CD4-positive, CD25-positive, alpha-beta regulatory T cell (primary cell): Measurements from ENCODE around the gene CHI3L1. TPM values are rescaled to one million over a fixed set of nuclear protein-coding genes. Genes with fewer than 3 reads are reported as not detected.

ENCODE experiments used
- ATAC-seq, 2 donors: fragments of 150-1000 bp; cut with Tn5 transposase; one replicate each; pipeline ENCODE4 v1.10.0; 2021; ENCODE audit warnings: low read depth in 2 of 2, moderate number of reproducible peaks in 2 of 2, moderate library complexity in 1 of 2
- DNase-seq, 3 donors: peaks; one replicate each; pipeline versions ENCODE4 v3.0.0 to v3.0.0-alpha.2; 2012 to 2022; ENCODE audit warnings: mixed read lengths in 1 of 3
- H3K27ac ChIP-seq: one replicate; pipeline ENCODE4 v1.7.0; 2013; ENCODE audit warnings: mild to moderate bottlenecking, low read length; ENCODE audit not compliant: insufficient read depth, poor library complexity, severe bottlenecking
- H3K27me3 ChIP-seq: one replicate; pipeline ENCODE4 v1.7.0; 2013; ENCODE audit warnings: low read length; ENCODE audit not compliant: control insufficient read depth, insufficient read depth
- H3K36me3 ChIP-seq: one replicate; pipeline ENCODE4 v1.7.0; 2013; ENCODE audit warnings: mild to moderate bottlenecking, low read length, moderate library complexity; ENCODE audit not compliant: control insufficient read depth, insufficient read depth
- H3K4me1 ChIP-seq: 2 replicates; pipeline ENCODE4 v1.7.0; 2013; ENCODE audit warnings: mild to moderate bottlenecking, low read length; ENCODE audit not compliant: insufficient read depth, control insufficient read depth, poor library complexity, severe bottlenecking
- H3K4me3 ChIP-seq: one replicate; pipeline ENCODE4 v1.7.0; 2013; ENCODE audit warnings: low read depth, mild to moderate bottlenecking, low read length, moderate library complexity
- H3K9me3 ChIP-seq, 2 experiments: 1 replicate in 1 of 2; 2 replicates in 1 of 2; pipeline ENCODE4 v1.7.0; 2013; ENCODE audit warnings: low read length in 2 of 2, mild to moderate bottlenecking in 1 of 2, moderate library complexity in 1 of 2; ENCODE audit not compliant: control insufficient read depth in 2 of 2
- H3K27ac Mint-ChIP-seq, 3 donors: one replicate each; pipeline ENCODE4 v1.8.0; 2020 to 2022; ENCODE audit warnings: mild to moderate bottlenecking in 3 of 3, mixed read lengths in 3 of 3, moderate library complexity in 2 of 3
- H3K27me3 Mint-ChIP-seq: one replicate; pipeline ENCODE4 v1.8.0; 2022; ENCODE audit warnings: mild to moderate bottlenecking, mixed read lengths
- H3K36me3 Mint-ChIP-seq: one replicate; pipeline ENCODE4 v1.8.0; 2020; ENCODE audit warnings: mixed read lengths
- H3K4me1 Mint-ChIP-seq, 4 donors: one replicate each; pipeline ENCODE4 v1.8.0; 2020 to 2022; ENCODE audit warnings: mixed read lengths in 4 of 4, mild to moderate bottlenecking in 1 of 4
- H3K4me3 Mint-ChIP-seq, 4 donors: one replicate each; pipeline ENCODE4 v1.8.0; 2020 to 2022; ENCODE audit warnings: mild to moderate bottlenecking in 4 of 4, mixed read lengths in 4 of 4, moderate library complexity in 3 of 4
- H3K9me3 Mint-ChIP-seq, 7 donors: one replicate each; pipeline ENCODE4 v1.8.0; 2020 to 2022; ENCODE audit warnings: mixed read lengths in 7 of 7, mild to moderate bottlenecking in 3 of 7, moderate library complexity in 2 of 7
- polyA plus RNA-seq, 4 donors: library from polyadenylated mRNA; unstranded; fragments of 300-500 nt; fragmentation: Illumina TruSeq; gene quantifications; one replicate each; pipeline ENCODE4 v1.2.3, GENCODE V29; 2021
- total RNA-seq: library from RNA; stranded (reverse); gene quantifications from one replicate; pipeline ENCODE4 v1.2.3, GENCODE V29; 2022

The CHI3L1 gene
- total and polyA plus RNA-seq, 5 donors from 2014 or later, result not detected

GRCh38 chr1:203201516-203202205 lies 15.2 kb upstream of the CHI3L1 start:
- H3K4me3 ChIP-seq, result no peak overlapping the region
- Mint-ChIP-seq H3K27ac (no peak overlapping the region), H3K9me3 (peaks cover 0 to 2% (median 0%) of the 10 kb centered on the region in 7 donors), H3K36me3 (no peaks in the 10 kb centered on the region), H3K27me3 (peaks cover 19% of the 10 kb centered on the region), H3K4me3 (no peak overlapping the region), H3K4me1 (no peaks in the 10 kb centered on the region)
- no peaks in the 10 kb centered on the region for H3K36me3 ChIP-seq
- H3K9me3 ChIP-seq, result no peaks in the 10 kb centered on the region
- no peak overlapping the region for H3K27ac ChIP-seq
- ATAC-seq (no peak), DNase-seq (no peak)
- no peaks in the 10 kb centered on the region for H3K4me1 ChIP-seq
- H3K27me3 ChIP-seq, result peaks cover 6% of the 10 kb centered on the region

GRCh38 chr1:203200916-203201315 lies 14.4 kb upstream of the CHI3L1 start:
- H3K9me3 ChIP-seq, result no peaks in the 10 kb centered on the region
- peaks cover 0 to 2% (median 0%) of the 10 kb centered on the region in 7 donors for H3K9me3 Mint-ChIP-seq
- H3K4me3 ChIP-seq, result no peak overlapping the region
- H3K4me1 ChIP-seq, result no peaks in the 10 kb centered on the region
- no peaks in the 10 kb centered on the region for H3K4me1 Mint-ChIP-seq
- H3K27me3 Mint-ChIP-seq, result peaks cover 19% of the 10 kb centered on the region
- DNase-seq, result no peak
- peaks cover 6% of the 10 kb centered on the region for H3K27me3 ChIP-seq
- H3K36me3 Mint-ChIP-seq, result no peaks in the 10 kb centered on the region
- H3K36me3 ChIP-seq, result no peaks in the 10 kb centered on the region
- H3K4me3 Mint-ChIP-seq, result no peak overlapping the region
- no peak for ATAC-seq
- no peak overlapping the region for H3K27ac ChIP-seq
- no peak overlapping the region for H3K27ac Mint-ChIP-seq

- ATAC-seq (no peak), DNase-seq (no peak)
- Histone ChIP-seq H3K4me1 (no peaks in the 10 kb centered on the region), H3K27ac (no peak overlapping the region), H3K4me3 (no peak overlapping the region), H3K27me3 (peaks cover 7% of the 10 kb centered on the region), H3K9me3 (no peaks in the 10 kb centered on the region), H3K36me3 (no peaks in the 10 kb centered on the region)
- H3K27me3 Mint-ChIP-seq, result peaks cover 19% of the 10 kb centered on the region
- no peak overlapping the region for H3K27ac Mint-ChIP-seq
- H3K4me1 Mint-ChIP-seq, result no peaks in the 10 kb centered on the region
- H3K36me3 Mint-ChIP-seq, result no peaks in the 10 kb centered on the region
- H3K9me3 Mint-ChIP-seq, result peaks cover 0 to 2% (median 0%) of the 10 kb centered on the region in 7 donors
- H3K4me3 Mint-ChIP-seq, result no peak overlapping the region
These were observed 13.5 kb upstream of the CHI3L1 start for GRCh38 chr1:203199816-203200571.

- Histone ChIP-seq H3K4me1 (no peaks in the 10 kb centered on the region), H3K9me3 (no peaks in the 10 kb centered on the region), H3K4me3 (no peak overlapping the region), H3K36me3 (no peaks in the 10 kb centered on the region), H3K27ac (no peak overlapping the region), H3K27me3 (peaks cover 7% of the 10 kb centered on the region)
- no peaks in the 10 kb centered on the region for H3K36me3 Mint-ChIP-seq
- ATAC-seq, result no peak
- H3K4me3 Mint-ChIP-seq, result no peak overlapping the region
- no peak overlapping the region for H3K27ac Mint-ChIP-seq
- H3K27me3 Mint-ChIP-seq, result peaks cover 19% of the 10 kb centered on the region
- H3K4me1 Mint-ChIP-seq, result no peaks in the 10 kb centered on the region
- H3K9me3 Mint-ChIP-seq, result peaks cover 0 to 2% (median 0%) of the 10 kb centered on the region in 7 donors
- no peak for DNase-seq
These were observed 12.9 kb upstream of the CHI3L1 start for GRCh38 chr1:203199481-203199815.

- Histone ChIP-seq H3K27me3 (peaks cover 7% of the 10 kb centered on the region), H3K9me3 (no peaks in the 10 kb centered on the region), H3K4me1 (no peaks in the 10 kb centered on the region), H3K4me3 (no peak overlapping the region), H3K27ac (no peak overlapping the region), H3K36me3 (no peaks in the 10 kb centered on the region)
- H3K9me3 Mint-ChIP-seq, result peaks cover 0 to 2% (median 0%) of the 10 kb centered on the region in 7 donors
- no peaks in the 10 kb centered on the region for H3K4me1 Mint-ChIP-seq
- no peaks in the 10 kb centered on the region for H3K36me3 Mint-ChIP-seq
- H3K27me3 Mint-ChIP-seq, result peaks cover 22% of the 10 kb centered on the region
- DNase-seq, result no peak
- no peak for ATAC-seq
- no peak overlapping the region for H3K4me3 Mint-ChIP-seq
- H3K27ac Mint-ChIP-seq, result no peak overlapping the region
These were observed 12.5 kb upstream of the CHI3L1 start for GRCh38 chr1:203199002-203199401.

GRCh38 chr1:203197625-203198024 lies 11.1 kb upstream of the CHI3L1 start:
- Mint-ChIP-seq H3K4me1 (no peaks in the 10 kb centered on the region), H3K9me3 (no peaks in the 10 kb centered on the region), H3K4me3 (no peak overlapping the region), H3K27ac (no peak overlapping the region), H3K36me3 (no peaks in the 10 kb centered on the region), H3K27me3 (peaks cover 17% of the 10 kb centered on the region)
- Histone ChIP-seq H3K9me3 (no peaks in the 10 kb centered on the region), H3K4me1 (no peaks in the 10 kb centered on the region), H3K27ac (no peak overlapping the region), H3K36me3 (no peaks in the 10 kb centered on the region), H3K27me3 (peaks cover 7% of the 10 kb centered on the region), H3K4me3 (no peak overlapping the region)
- ATAC-seq (no peak), DNase-seq (no peak)

GRCh38 chr1:203196371-203196770 lies 9.9 kb upstream of the CHI3L1 start:
- H3K4me1 ChIP-seq, result no peaks in the 10 kb centered on the region
- H3K4me3 ChIP-seq, result no peak overlapping the region
- Mint-ChIP-seq H3K27me3 (peaks cover 13% of the 10 kb centered on the region), H3K36me3 (no peaks in the 10 kb centered on the region), H3K27ac (no peak overlapping the region), H3K4me3 (no peak overlapping the region), H3K4me1 (no peaks in the 10 kb centered on the region), H3K9me3 (no peaks in the 10 kb centered on the region)
- H3K27me3 ChIP-seq, result peaks cover 7% of the 10 kb centered on the region
- H3K36me3 ChIP-seq, result no peaks in the 10 kb centered on the region
- no peaks in the 10 kb centered on the region for H3K9me3 ChIP-seq
- H3K27ac ChIP-seq, result no peak overlapping the region
- ATAC-seq (no peak), DNase-seq (no peak)

- Histone ChIP-seq H3K27ac (no peak overlapping the region), H3K4me3 (no peak overlapping the region), H3K9me3 (no peaks in the 10 kb centered on the region), H3K36me3 (no peaks in the 10 kb centered on the region), H3K4me1 (no peaks in the 10 kb centered on the region), H3K27me3 (peaks cover 2% of the 10 kb centered on the region)
- Mint-ChIP-seq H3K4me3 (no peak overlapping the region), H3K27ac (no peak overlapping the region), H3K36me3 (no peaks in the 10 kb centered on the region), H3K9me3 (no peaks in the 10 kb centered on the region), H3K4me1 (no peaks in the 10 kb centered on the region), H3K27me3 (peaks cover 22% of the 10 kb centered on the region)
- DNase-seq, result no peak
- no peak for ATAC-seq
These were observed 4.4 kb upstream of the CHI3L1 start for GRCh38 chr1:203190949-203191348.
